Nephron progenitor cell (in vitro differentiated cells): ENCODE measurements around the gene MAPKAP1.
A peak's percentile ranks its signal among the peaks of the same experiment; 100 is the strongest.

Experiments
- DNase-seq: peaks from one replicate; pipeline ENCODE4 v3.0.0; 2021
- H3K27ac Mint-ChIP-seq: 2 replicates; pipeline ENCODE4 v1.8.0; 2021; ENCODE audit warnings: mild to moderate bottlenecking, moderate library complexity, mixed read lengths
- H3K27me3 Mint-ChIP-seq: 2 replicates; pipeline ENCODE4 v1.8.0; 2021; ENCODE audit warnings: mild to moderate bottlenecking, low read depth, mixed read lengths; ENCODE audit not compliant: poor library complexity
- H3K36me3 Mint-ChIP-seq: 2 replicates; pipeline ENCODE4 v1.8.0; 2021; ENCODE audit warnings: low read depth, mixed read lengths
- H3K4me1 Mint-ChIP-seq: 2 replicates; pipeline ENCODE4 v1.8.0; 2021; ENCODE audit warnings: mixed read lengths
- H3K4me3 Mint-ChIP-seq: 2 replicates; pipeline ENCODE4 v1.8.0; 2021; ENCODE audit warnings: mild to moderate bottlenecking, moderate library complexity, mixed read lengths
- H3K9me3 Mint-ChIP-seq: 2 replicates; pipeline ENCODE4 v1.8.0; 2021; ENCODE audit warnings: mild to moderate bottlenecking, moderate library complexity, mixed read lengths
- TF ChIP-seq, protein P1 (sequence below): fragments of 200-600 bp; sonication (generic); IDR thresholded peaks from 2 replicates; pipeline ENCODE4 v1.5.0; 2021; ENCODE audit warnings: antibody characterized with exemption

MAPKAP1 gene

DNA sequence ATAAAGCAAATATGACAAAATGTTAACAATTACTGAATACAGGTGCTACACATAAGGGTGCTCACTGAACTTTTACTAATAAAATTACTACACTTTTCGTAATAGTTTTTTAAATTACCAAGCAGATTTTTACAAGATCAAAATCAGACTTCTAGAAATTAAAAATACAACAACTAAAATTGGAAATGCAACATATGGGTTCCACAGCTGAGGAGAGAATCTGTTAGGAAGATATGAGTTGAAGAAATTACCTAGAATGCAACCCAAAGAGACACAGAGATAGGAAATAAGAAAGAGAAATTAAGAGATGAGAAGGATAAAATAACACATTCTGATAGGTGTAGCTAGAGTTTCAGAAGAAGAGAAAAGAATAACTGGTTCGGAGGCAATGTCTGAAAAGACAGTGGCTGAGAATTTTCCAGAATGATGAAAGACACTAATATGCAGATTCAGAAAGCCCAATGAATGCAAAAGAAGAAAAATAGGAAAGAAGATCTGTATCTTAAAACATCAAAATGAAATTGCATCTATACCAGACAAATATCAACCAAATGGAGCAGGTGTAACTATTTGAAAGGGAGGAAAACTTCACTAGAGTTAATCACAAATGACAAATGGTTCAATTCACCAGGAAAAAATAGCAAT, 95.8 kb downstream of the MAPKAP1 start:
- H3K36me3 Mint-ChIP-seq = no peaks in the 10 kb centered on the region
- no peak overlapping the region for H3K4me3 Mint-ChIP-seq
- H3K4me1 Mint-ChIP-seq = peaks cover 14% of the 10 kb centered on the region
- peaks cover 4% of the 10 kb centered on the region for H3K27me3 Mint-ChIP-seq
- no peak for DNase-seq
- TF ChIP-seq, protein P1, sequence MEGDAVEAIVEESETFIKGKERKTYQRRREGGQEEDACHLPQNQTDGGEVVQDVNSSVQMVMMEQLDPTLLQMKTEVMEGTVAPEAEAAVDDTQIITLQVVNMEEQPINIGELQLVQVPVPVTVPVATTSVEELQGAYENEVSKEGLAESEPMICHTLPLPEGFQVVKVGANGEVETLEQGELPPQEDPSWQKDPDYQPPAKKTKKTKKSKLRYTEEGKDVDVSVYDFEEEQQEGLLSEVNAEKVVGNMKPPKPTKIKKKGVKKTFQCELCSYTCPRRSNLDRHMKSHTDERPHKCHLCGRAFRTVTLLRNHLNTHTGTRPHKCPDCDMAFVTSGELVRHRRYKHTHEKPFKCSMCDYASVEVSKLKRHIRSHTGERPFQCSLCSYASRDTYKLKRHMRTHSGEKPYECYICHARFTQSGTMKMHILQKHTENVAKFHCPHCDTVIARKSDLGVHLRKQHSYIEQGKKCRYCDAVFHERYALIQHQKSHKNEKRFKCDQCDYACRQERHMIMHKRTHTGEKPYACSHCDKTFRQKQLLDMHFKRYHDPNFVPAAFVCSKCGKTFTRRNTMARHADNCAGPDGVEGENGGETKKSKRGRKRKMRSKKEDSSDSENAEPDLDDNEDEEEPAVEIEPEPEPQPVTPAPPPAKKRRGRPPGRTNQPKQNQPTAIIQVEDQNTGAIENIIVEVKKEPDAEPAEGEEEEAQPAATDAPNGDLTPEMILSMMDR = no peak
- H3K27ac Mint-ChIP-seq = no peak overlapping the region
- H3K9me3 Mint-ChIP-seq = peaks cover 6% of the 10 kb centered on the region

DNA sequence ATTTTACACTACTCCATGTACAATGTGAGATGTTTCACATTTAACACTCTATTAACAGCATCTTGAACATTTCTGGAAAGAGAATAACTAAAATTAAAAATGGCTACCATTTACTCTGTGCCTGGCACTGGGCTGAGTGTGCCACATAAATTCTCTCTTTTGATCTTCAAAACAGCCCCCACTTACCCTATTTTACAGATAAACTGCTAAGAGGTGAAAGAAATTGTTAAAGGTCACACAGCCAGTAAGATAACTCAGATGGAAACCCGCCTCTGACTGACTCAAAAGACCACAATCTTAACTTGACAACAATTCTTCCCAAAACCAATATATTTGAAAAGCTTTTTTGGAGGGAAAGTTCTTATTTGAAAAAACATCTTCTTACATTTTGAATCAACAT, 97.3 kb downstream of the MAPKAP1 start:
- no peaks in the 10 kb centered on the region for H3K36me3 Mint-ChIP-seq
- peaks cover 6% of the 10 kb centered on the region for H3K9me3 Mint-ChIP-seq
- DNase-seq = no peak
- H3K27me3 Mint-ChIP-seq = peaks cover 4% of the 10 kb centered on the region
- TF ChIP-seq, protein P1 = no peak
- no peak overlapping the region for H3K4me3 Mint-ChIP-seq
- H3K4me1 Mint-ChIP-seq = peaks cover 7% of the 10 kb centered on the region
- H3K27ac Mint-ChIP-seq = no peak overlapping the region

DNA sequence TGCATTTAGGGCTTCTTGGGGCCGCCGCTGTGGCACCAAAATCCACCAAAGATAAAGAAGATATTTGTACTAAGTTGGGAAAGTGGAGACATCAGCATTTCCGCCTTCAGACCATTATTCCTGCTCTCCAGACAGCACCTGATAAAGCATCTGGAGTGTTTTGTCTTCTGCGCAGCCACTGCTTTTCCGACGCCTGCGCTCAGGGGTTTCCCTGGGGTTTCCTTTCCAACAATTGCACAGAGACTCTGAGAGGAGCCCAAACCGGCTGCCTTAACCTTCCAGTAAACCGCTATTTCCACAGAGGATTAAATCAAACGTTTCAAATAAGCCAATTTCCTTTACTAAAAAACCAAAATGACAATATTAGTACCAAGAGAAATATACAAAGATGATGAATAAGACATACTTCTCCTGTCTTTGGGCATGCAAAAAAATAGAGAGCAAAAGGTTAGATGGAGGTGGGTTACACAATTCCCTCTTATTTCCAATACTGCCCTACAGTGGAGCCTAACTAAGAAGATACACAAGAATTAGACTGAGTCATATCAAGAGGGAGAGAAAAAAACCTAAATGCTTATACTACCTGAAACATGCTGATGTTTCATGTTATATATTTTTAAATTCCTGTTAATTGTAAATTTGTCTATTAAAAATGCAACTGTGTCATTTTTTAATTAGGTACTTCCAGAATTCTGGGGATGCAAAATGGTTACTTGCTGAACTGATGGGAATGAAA, 98.4 kb downstream of the MAPKAP1 start:
- Mint-ChIP-seq H3K27ac (peak overlapping the region; percentile 62), H3K4me1 (peaks cover 7% of the 10 kb centered on the region), H3K9me3 (peaks cover 6% of the 10 kb centered on the region), H3K36me3 (no peaks in the 10 kb centered on the region), H3K4me3 (no peak overlapping the region), H3K27me3 (peaks cover 4% of the 10 kb centered on the region)
- TF ChIP-seq, protein P1 = no peak
- no peak for DNase-seq

DNA sequence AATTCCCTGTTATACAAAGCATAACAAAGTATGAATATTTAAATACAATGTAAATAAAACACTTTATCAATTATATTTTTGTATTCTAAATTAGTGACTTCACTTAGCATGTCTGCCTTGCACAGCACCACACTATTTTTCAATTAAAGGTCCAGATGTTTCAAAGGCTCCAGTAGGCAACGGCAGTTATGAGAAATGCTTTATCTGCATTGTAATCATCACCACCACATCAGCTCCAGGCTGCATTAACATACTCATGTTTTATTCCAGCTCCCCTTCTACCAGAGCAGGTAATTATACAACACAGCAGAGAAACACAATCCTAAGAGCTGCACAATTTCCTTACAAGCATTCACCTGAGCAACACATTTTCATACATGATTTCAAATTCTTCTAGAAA, 102.8 kb downstream of the MAPKAP1 start:
- Mint-ChIP-seq H3K4me1 (peaks cover 44% of the 10 kb centered on the region), H3K27me3 (no peaks in the 10 kb centered on the region), H3K27ac (no peak overlapping the region), H3K9me3 (no peaks in the 10 kb centered on the region), H3K4me3 (no peak overlapping the region), H3K36me3 (peaks cover 3% of the 10 kb centered on the region)
- TF ChIP-seq, protein P1 = no peak
- no peak for DNase-seq

DNA sequence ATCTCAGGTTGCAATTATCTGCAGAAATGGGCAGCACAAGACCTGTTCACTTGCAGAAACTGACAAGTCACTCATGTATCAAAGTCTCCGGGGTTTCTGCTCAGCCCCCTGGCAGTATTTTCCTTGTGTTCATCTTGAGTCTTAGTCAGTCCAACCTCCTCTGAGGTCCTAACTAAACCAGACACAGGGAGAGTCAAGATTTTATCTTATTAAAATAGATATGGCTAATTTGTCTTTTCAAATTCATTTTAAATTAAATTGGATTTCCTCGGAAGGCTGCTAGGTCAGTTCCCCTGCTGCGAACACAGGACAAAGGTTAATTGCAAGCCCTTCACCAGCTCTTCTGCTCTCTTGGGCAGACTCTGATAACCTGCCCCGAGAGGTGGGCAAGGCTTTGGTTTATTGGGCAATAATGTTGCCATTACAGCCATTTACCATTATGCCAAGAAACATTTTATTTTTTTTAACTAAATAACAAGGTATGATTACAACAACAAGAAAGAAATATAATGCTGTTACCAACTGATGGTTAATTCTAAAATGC, 103.5 kb downstream of the MAPKAP1 start:
- TF ChIP-seq, protein P1 = no peak
- H3K27me3 Mint-ChIP-seq = no peaks in the 10 kb centered on the region
- no peak for DNase-seq
- H3K4me1 Mint-ChIP-seq = peaks cover 40% of the 10 kb centered on the region
- H3K4me3 Mint-ChIP-seq = no peak overlapping the region
- H3K27ac Mint-ChIP-seq = no peak overlapping the region
- H3K9me3 Mint-ChIP-seq = no peaks in the 10 kb centered on the region
- peaks cover 4% of the 10 kb centered on the region for H3K36me3 Mint-ChIP-seq
